GM10266 (cell line): ENCODE results near the gene RNF121.

Experiments
- DNase-seq: peaks from one replicate; pipeline ENCODE4 v3.0.0; 2012; ENCODE audit errors: extremely low spot score
- TF ChIP-seq, protein P1 (sequence below): IDR thresholded peaks from 2 replicates; pipeline ENCODE4 v1.5.1; 2012; ENCODE audit warnings: mild to moderate bottlenecking, low read depth; ENCODE audit not compliant: control insufficient read depth, insufficient read depth; ENCODE audit errors: missing control alignments

Gene RNF121

DNA sequence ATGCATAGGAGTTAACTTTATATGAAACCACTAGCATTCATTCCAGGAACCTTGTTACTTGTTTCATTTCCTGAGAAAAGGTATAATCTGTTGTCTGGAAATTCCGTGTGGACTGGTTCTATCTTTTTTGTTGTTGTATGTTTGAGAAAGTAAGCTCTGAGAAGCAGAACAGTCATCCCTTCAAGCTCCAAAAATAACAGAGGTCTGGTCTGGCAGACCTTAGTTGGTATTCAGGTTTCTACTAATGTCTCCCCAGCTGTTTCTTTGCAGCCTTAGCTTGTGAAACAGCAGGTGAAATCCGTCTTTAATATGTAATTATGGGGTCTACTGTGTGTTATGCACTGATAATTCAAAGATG lies 2.4 kb downstream of the RNF121 start:
- no peak for DNase-seq
- TF ChIP-seq, protein P1, sequence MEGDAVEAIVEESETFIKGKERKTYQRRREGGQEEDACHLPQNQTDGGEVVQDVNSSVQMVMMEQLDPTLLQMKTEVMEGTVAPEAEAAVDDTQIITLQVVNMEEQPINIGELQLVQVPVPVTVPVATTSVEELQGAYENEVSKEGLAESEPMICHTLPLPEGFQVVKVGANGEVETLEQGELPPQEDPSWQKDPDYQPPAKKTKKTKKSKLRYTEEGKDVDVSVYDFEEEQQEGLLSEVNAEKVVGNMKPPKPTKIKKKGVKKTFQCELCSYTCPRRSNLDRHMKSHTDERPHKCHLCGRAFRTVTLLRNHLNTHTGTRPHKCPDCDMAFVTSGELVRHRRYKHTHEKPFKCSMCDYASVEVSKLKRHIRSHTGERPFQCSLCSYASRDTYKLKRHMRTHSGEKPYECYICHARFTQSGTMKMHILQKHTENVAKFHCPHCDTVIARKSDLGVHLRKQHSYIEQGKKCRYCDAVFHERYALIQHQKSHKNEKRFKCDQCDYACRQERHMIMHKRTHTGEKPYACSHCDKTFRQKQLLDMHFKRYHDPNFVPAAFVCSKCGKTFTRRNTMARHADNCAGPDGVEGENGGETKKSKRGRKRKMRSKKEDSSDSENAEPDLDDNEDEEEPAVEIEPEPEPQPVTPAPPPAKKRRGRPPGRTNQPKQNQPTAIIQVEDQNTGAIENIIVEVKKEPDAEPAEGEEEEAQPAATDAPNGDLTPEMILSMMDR: no peak

DNA sequence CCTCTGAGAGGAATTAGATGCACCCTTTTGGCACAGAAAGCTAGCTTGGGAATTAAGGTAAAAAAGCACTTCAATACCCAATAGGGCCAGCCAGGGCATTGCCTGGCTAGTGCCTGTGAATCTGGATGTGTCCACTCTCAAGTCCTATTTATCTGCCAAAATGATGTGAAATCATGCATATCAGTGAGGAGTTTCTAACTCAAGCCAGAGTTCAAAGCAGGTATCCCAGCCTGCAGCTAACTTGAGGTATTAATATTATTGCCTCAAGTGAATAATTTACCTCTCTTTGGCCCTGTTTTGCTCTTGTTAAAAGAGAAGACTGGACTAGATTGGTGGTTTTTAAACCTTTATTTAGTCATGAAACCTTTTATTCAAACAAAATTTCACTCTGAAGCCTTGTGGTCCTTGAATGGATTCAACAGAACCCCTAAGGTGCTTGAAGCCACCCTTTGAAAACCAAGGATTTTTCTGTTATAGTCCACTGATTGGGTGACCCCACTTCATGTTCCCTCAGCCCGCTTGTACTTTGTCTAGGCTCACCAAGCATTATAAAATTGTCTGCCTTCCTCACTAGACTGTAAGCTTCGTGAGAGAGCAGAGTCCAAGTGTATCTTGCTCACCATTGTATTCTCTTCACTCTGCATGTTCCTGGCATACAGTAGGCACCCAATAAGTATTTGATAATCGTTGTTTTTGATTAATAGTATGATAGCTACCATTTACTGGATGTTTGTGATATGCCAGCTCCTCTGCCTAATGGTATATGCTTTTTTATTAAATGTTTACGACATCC lies 4.5 kb downstream of the RNF121 start:
- DNase-seq: no peak
- TF ChIP-seq, protein P1: no peak

DNA sequence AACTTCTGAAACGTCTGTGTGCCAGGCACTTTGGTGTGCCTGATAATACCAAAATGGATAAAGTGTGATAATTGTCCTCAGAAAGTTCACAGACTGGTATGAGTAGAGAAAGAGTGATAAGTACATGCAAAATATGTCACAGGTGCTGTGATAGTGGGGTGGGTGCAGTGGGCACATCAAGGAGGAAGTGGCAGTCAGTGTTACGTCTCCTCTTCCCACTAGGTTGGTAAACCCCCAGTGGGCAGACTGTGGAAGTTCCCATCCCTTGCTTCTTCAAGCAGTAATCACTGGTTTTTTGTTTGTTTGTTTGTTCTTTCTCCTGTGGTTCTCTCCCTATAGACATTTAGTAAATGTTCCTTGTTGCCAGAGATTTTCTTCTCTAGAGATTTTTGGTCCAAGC lies 5.4 kb downstream of the RNF121 start:
- no peak for DNase-seq
- TF ChIP-seq, protein P1: no peak

DNA sequence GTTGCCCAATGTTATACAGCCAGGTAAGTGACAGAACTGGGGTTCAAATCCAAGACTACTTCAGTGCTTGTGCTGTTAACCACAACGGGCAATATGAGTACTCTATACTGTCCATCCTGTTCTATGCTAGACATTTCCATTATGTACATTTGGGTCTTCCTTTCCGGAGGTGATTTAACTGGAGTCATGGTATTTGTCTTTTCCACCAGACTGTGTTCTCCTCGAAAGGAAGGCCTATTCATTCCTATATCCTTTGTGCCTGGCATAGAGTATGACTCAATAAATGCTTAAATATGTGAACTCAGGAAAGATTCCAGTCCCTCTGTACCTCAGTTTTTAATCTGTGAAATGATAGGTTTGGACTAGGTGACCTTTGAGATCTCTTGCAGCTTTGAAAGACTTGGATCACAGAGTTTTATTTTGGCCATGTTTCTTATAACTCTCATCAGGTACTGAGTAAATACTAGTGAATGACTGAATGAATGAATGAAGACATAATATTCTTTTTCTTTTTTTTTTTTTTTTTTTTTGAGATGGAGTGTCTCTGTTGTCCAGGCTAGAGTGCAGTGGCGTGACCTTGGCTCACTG lies 6.6 kb downstream of the RNF121 start:
- no peak for DNase-seq
- TF ChIP-seq, protein P1: no peak

DNA sequence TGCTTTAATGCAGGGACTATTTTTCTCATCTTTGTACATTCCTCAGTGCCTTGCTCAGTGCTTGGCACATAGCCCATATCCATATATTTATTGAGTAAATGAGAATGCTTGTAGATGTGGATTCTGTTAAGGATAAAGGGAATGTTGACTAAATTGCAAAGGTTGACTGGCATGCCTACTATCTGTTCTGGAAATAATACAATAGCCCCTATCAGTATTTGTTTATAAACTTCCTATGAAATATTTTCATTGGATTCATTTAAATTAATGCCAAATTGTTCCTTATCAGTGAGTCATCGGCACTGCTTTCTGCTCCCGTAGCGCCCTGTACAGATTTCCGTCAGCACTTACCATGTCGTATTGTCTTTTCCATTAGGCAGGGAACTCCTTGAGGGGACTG lies 8.0 kb downstream of the RNF121 start:
- TF ChIP-seq, protein P1: no peak
- no peak for DNase-seq

DNA sequence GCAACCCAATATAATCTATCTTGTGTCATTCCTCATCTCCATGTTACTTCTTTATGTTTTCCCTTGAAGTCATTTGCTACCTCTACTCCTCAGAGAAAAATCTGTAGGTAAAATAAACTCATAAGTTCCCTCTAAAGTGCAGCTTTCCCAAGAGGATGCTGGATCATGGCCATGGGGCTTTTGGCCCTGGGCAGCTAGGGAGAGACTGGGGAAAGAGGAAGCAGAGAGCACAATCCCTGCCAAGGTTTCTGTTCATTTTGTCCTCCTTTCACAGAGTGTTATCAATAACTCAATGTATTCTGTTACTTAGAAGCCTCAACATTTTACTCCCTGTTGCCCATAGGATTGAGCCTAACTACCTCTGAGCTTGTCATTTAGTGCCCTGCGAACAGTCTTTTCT lies 9.0 kb downstream of the RNF121 start:
- TF ChIP-seq, protein P1: no peak
- no peak for DNase-seq

DNA sequence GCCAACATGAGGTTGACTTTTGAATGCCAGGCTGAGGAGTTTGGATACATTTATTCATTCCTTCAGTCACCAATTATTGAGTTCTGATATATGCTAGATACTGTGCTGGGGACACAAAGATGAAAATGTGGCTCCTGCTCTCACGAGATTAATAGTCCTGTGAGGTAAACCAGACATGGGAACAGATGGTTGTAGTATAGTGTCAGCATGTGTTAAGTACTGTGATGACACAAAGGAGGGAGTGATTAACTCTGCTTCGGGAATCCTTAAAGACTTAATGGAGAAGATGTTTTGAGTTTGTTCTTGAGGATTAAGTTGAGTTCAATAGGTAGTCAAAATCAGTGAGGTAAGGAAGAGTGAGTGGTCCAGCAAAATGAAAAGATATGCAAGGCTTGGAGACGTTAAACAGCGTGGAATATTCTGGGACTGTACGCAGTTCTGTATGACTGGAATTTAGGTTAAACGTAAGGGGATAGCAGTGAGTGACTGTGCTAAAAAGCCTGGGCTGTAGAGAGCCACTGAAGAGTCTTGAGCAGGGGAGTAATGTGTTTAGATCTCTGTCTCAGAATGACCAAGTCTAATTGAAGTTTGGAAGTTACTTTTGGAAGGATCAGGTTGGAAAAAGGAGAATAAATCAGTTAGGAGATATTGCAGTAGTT lies 11.8 kb downstream of the RNF121 start:
- TF ChIP-seq, protein P1: no peak
- DNase-seq: no peak
